HG03521 (cell line): ENCODE measurements around the gene CLSTN1.
"Not testable (repeated sequence)": the region's sequence is repeated elsewhere in the genome, so short reads cannot be mapped to it uniquely, and the experiment has no call there.

Experiments
- ATAC-seq: cut with Tn5 transposase; IDR thresholded peaks from one replicate; pipeline ENCODE4 v1.9.1; 2021; ENCODE audit warnings: mild to moderate bottlenecking, moderate library complexity; ENCODE audit not compliant: unreplicated experiment

The CLSTN1 gene

DNA sequence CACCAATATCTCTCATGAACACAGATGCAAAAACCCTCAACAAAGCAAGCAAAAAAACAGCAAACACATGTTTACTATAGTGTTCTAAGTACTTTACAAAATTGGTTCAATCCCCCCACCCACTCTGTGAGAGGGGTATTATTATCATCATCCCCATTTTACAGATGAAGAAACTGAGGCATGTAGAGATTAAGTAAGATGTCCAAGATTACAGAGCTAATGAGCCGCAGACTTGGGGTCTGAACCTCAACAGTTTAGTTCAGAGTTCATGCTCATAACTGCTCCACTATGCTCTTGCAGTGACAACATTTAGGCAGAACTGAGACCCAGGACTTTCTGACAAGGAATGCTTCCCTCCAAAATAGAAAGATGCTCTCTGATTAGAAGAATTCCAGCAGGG, 21.9 kb downstream of the CLSTN1 start:
- ATAC-seq = no peak

DNA sequence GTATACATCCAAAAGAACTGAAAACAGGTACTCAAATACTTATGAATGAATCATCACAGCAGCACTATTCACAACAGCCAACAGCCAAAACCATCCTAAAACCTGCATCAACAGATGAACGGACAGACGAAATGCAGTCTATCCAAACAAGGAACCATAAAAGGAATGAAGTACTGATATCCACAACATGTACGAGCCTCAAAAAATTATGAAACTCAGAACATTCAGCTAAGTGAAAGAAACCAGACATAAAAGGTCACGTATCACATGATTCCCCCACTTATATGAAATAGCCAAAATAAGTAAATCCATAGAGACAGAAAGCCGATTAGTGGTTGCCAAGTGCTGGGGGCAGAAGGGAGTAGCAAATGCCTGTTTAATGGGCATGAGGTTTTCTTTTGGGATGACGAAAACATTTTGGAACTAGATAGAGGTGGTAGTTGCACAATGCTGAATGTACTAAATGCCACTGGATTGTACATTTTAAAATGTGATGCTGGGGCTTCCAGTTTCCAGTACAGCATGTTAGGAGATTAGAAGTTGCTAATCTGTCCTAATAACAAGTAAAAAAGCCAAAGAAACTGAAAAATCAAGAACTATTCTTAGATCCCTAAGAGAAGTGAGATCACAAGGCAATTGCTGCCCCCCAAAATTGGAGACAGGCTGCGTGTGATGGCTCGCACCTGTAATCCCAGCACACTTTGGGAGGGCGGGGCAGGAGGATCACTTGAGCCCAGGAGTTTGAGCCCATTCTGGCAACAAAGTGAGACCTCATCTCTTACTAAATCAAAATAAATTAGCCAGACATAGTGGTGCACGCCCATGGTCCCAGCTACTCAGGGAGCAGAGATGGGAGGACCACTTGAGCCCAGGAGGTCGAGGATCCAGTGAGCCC, 25.3 kb downstream of the CLSTN1 start:
- ATAC-seq = no peak

DNA sequence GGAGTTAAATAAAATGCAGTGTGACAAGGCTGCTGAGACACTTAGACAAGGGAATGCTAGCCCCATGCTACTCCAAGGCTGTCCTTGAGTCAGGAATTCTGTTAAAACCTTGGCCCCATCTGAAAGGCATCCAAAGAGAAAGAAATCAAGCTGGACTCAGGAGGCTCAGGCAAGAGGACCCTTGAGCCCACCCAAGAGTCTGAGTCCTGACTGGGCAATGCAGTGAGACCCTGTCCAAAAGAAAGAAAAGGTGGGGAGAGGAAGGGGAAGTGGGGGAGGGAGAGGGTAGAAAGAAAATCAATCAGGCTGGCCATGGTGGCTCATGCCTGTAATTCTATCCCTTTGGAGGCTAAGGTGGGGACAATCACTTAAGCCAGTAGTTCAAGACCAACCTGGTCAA, 26.7 kb downstream of the CLSTN1 start:
- ATAC-seq = no peak

- ATAC-seq = no peak
Observed at GRCh38 chr1:9794081-9794480, 29.7 kb downstream of the CLSTN1 start.

DNA sequence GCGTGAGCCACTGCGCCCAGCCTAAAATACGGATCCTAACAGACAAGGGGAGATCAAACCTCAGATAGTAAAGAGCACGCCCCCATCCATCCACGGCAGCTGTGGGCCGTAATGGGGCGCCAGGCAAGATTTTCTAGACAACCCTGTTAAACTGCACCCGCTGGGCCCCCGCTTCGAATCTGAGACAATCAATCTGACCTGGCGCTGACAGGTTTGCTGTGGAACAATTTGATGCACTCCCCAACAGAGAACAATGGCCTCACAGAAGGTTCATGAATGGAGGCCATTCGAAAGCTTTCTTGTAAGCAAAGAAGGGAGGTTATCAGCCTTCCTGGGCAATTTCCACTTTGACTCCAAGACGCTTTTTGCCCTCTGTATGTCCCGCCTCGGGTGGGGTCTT, 30.5 kb downstream of the CLSTN1 start:
- ATAC-seq = no peak

GRCh38 chr1:9792156-9793042, 31.4 kb downstream of the CLSTN1 start:
- no peak for ATAC-seq

- not testable (repeated sequence) for ATAC-seq
Observed at GRCh38 chr1:9789700-9790099, 34.1 kb downstream of the CLSTN1 start.

DNA sequence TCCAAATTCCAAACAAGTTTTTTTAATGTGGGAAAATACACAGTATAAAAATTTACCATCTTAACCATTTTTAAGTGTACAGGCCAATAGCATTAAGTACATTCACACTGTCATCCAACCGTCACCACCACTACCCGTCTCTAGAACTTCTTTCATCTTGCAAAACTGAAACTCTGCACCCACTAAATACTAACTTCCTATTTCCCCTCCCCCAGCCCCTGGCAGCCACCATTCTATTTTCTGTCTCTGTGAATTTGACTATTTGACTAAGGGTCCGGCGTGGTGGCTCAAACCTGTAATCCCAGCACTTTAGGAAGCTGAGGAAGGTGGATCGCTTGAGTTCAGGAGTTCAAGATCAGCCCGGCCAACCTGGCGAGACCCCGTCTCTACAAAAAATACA, 36.1 kb downstream of the CLSTN1 start:
- ATAC-seq = no peak

GRCh38 chr1:9785406-9785805, 38.4 kb downstream of the CLSTN1 start:
- no peak for ATAC-seq

- no peak for ATAC-seq
Observed at GRCh38 chr1:9784508-9785133, 39.1 kb downstream of the CLSTN1 start.

GRCh38 chr1:9782897-9783296, 40.9 kb downstream of the CLSTN1 start:
- no peak for ATAC-seq

GRCh38 chr1:9782116-9782751, 41.5 kb downstream of the CLSTN1 start:
- ATAC-seq = no peak

- ATAC-seq = no peak
Observed at GRCh38 chr1:9780554-9781110, 43.1 kb downstream of the CLSTN1 start.

DNA sequence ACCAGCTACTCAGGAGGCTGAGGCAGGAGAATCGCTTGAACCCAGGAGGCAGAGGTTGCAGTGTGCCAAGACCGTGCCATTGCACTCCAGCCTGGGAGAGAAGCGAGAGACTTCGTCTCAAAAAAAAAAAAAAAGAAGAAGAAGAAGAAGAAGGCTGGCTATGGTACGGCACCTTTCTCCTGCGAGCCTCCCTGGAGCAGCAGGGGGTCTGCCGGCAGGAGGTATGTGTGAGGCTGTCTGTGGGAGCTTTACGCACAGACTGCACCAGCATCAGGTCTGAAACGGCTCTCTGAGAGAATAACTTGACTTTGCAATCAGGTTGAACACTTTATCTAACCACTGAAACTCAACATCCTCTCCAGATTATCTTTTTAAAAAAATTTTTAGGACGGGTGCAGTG, 44.9 kb downstream of the CLSTN1 start:
- no peak for ATAC-seq

DNA sequence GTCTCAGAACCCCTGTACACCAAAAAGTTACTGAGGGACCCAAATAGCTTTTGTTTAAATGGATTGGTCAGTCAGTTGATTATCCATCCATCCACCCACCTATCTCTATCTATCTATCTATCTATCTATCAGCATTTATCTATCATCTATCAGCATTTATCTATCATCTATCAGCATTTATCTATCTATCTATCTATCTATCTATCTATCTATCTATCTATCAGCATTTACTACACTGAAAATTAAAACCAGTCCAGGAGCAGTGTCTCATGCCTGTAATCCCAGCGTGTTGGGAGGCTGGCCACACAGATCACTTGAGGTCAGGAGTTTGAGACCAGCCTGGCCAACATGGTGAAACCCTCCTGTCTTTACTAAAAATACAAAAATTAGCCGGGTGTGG, 47.1 kb downstream of the CLSTN1 start:
- no peak for ATAC-seq

DNA sequence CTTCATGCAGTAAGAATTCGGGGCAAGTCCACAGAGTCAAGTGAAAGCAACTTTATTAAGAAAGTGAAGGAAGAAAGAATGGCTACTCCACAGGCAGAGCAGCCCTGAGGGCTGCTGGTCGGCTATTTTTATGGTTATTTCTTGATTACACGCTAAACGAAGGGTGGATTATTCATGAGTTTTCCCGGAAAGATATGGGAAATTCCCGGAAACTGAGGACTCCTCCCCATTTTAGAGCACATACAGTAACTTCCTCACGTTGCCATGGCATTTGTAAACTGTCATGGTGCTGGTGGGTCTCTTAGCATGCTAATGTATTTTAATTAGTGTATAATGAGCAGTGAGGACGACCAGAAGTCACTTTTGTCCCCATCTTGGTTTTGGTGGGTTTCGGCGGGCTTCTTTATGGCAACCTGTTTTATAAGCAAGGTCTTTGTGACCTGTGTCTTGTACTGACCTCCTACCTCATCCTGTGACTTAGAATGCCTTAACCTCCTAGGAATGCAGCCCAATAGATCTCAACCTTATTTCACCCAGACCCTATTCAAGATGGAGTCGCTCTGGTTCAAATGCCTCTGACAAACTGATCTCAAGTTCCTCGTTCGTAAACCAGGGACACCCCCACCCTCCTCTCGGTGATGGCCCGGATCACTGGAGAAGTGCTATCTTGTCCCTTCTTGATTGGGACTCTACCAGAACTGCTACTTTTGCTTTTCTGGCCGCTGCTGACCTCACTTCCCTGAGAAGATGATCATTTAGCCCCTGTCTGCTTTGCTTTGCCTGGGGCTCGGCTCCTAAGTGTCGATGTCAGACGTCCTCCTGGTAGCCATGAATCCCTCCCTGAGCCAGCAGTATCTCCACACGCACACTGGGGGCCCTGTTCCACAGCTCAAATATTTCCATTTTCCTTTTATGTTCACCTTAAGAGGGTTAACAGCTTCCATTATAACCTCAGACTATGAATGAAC, 48.8 kb downstream of the CLSTN1 start:
- ATAC-seq = no peak

GRCh38 chr1:9770298-9770697, 53.5 kb downstream of the CLSTN1 start:
- no peak for ATAC-seq

- ATAC-seq = no peak
Observed at GRCh38 chr1:9768983-9769382, 54.8 kb downstream of the CLSTN1 start.

GRCh38 chr1:9767964-9768668, 55.6 kb downstream of the CLSTN1 start:
- ATAC-seq = no peak
